ENCODE measurements around the gene MAP3K14. TPM values are rescaled to one million over a fixed set of nuclear protein-coding genes. Genes with fewer than 3 reads are reported as not detected.

MAP3K14 gene
- total RNA-seq, 1 experiment from 2014 or later: 16.4 TPM

DNA sequence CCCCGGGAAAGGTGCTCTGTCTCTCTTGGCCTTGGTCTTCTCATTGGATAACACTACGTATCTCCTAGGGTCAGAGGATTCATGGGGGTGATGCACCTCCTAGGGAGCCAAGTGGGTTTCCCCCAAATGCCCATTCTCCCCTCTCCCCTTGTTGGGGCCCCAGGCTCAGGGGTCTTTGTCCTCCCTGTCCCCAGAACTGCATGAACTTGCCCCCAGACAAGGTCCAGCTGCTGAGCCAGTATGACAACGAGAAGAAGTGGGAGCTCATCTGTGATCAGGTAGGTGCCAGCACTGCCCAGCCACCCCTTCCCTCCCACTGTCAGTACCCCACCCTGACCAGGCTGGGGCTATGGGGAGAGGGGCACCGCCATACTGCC lies 86.4 kb downstream of the MAP3K14 start:
- Histone ChIP-seq H3K9me2 (ENCODE audit: insufficient read depth) (no peaks in the 10 kb centered on the region), H3K4me3 (replicated peaks in 1 of 2; ENCODE audit: low read depth in 1 of 2, low read length in 2 of 2) (0 out of 4 replicates have a peak overlapping the region, but pooled peaks of 1 of the 2 experiments have one; percentile 16), H3K27me3 (ENCODE audit: insufficient read depth, low read length) (no peaks in the 10 kb centered on the region), H3K4me1 (ENCODE audit: control insufficient read depth in 1 of 2, insufficient read depth in 2 of 2, low read length in 2 of 2) (peaks cover 31 to 67% of the 10 kb centered on the region in 2 experiments), H3K9ac (ENCODE audit: low read length) (peak overlapping the region; percentile 33), H4K20me1 (ENCODE audit: insufficient read depth) (no peaks in the 10 kb centered on the region), H3K36me3 (ENCODE audit: control insufficient read depth in 1 of 2, insufficient read depth in 2 of 2, low read length in 2 of 2) (no peaks in the 10 kb centered on the region), H2AFZ (ENCODE audit: low read depth, low read length, poor library complexity, severe bottlenecking) (no peak overlapping the region), H3K79me2 (ENCODE audit: insufficient read depth, low read length) (no peaks in the 10 kb centered on the region), H3K27ac (ENCODE audit: low read depth, low read length) (no peak overlapping the region), H3K4me2 (ENCODE audit: low read length) (peak overlapping the region; percentile 65), H3K9me3 (ENCODE audit: control insufficient read depth in 1 of 2, insufficient read depth in 1 of 2, low read depth in 1 of 2, low read length in 2 of 2) (no peaks in the 10 kb centered on the region)
- ChIA-PET CTCF (interaction anchor here (1.3 to 5.9 kb wide), 6 partner anchors 12 to 195 kb away, joined by 4 to 55 read pairs (median 10); partner anchors contain the start of genes ACBD4 and HEXIM1), POLR2A (interaction anchor here (1.3 to 2.3 kb wide), 2 partner anchors 81 to 95 kb away, joined by 4 to 7 read pairs; partner anchors contain the start of genes ACBD4 and HEXIM1), RAD21 (ENCODE audit: low non-redundant PET in 1 of 2, low total read pairs in 2 of 2, uncharacterized antibody in 2 of 2, unreplicated experiment in 2 of 2) (interaction anchor here (1.9 to 2.0 kb wide), 2 partner anchors 95 kb away, joined by 6 to 7 read pairs; partner anchors contain the start of gene ACBD4 (in 2 of the 2))
- DNase-seq (ENCODE audit: low read depth, low spot score) (no peak), ATAC-seq (peak; percentile 4; the same call in 1 of the 2 replicates)
- no TSS peak for BruUV-seq (replicated peaks)
- TF ChIP-seq EZH2phosphoT487 (IDR thresholded peaks at IDR 0.05; ENCODE audit: borderline replicate concordance) (no peak), POLR2AphosphoS5 (IDR thresholded peaks at IDR 0.05; ENCODE audit: low read depth, low read length) (no peak), JUND (IDR thresholded peaks at IDR 0.05) (no peak), EZH2 (IDR thresholded peaks at IDR 0.05) (no peak), CEBPB (IDR thresholded peaks at IDR 0.05; ENCODE audit: low read depth) (no peak), ELF1 (IDR thresholded peaks at IDR 0.05; ENCODE audit: borderline replicate concordance, low read depth) (no peak), EGR1 (IDR thresholded peaks at IDR 0.05; ENCODE audit: low read depth) (no peak), YY1 (IDR thresholded peaks at IDR 0.05; ENCODE audit: extremely low read depth, insufficient replicate concordance, low read depth, low read length) (no peak), SP1 (IDR thresholded peaks at IDR 0.05; ENCODE audit: low read depth) (no peak)
- TF ChIP-seq, protein P1, sequence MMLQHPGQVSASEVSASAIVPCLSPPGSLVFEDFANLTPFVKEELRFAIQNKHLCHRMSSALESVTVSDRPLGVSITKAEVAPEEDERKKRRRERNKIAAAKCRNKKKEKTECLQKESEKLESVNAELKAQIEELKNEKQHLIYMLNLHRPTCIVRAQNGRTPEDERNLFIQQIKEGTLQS (IDR thresholded peaks at IDR 0.05): no peak
- TF ChIP-seq, protein P2, sequence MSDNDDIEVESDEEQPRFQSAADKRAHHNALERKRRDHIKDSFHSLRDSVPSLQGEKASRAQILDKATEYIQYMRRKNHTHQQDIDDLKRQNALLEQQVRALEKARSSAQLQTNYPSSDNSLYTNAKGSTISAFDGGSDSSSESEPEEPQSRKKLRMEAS (IDR thresholded peaks at IDR 0.05): no peak
- intact Hi-C loops (cut with micrococcal nuclease): no loop called here

All from HCT116 (cell line).